Hepatocyte (in vitro differentiated cells): ENCODE measurements around the gene SAPCD2. TPM values are rescaled to one million over a fixed set of nuclear protein-coding genes. Genes with fewer than 3 reads are reported as not detected.

Experiments
- DNase-seq: peaks from one replicate; pipeline ENCODE4 v3.0.0-alpha.2; 2016; ENCODE audit warnings: low spot score
- H2AFZ ChIP-seq: fragments of 200-600 bp; sonication (generic); 2 replicates; pipeline ENCODE4 v1.6.0; 2016; ENCODE audit warnings: antibody characterized with exemption, mild to moderate bottlenecking
- H3K27ac ChIP-seq: fragments of 200-600 bp; sonication (generic); 2 replicates; pipeline ENCODE4 v1.5.1; 2016; ENCODE audit warnings: mild to moderate bottlenecking
- H3K27me3 ChIP-seq: fragments of 200-600 bp; sonication (generic); 2 replicates; pipeline ENCODE4 v1.6.1; 2016
- H3K36me3 ChIP-seq: fragments of 200-600 bp; sonication (generic); replicated peaks from 2 replicates; pipeline ENCODE4 v1.5.1; 2016; ENCODE audit warnings: low read depth; ENCODE audit not compliant: insufficient read depth
- H3K4me1 ChIP-seq: fragments of 200-600 bp; sonication (generic); 2 replicates; pipeline ENCODE4 v1.5.1; 2016; ENCODE audit warnings: mild to moderate bottlenecking, moderate library complexity; ENCODE audit not compliant: insufficient read depth
- H3K4me2 ChIP-seq: fragments of 200-600 bp; sonication (generic); 2 replicates; pipeline ENCODE4 v1.6.0; 2016
- H3K4me3 ChIP-seq: fragments of 200-600 bp; sonication (generic); 2 replicates; pipeline ENCODE4 v1.5.1; 2016; ENCODE audit warnings: mild to moderate bottlenecking
- H3K79me2 ChIP-seq: fragments of 200-600 bp; sonication (generic); 2 replicates; pipeline ENCODE4 v1.6.0; 2017; ENCODE audit warnings: mild to moderate bottlenecking
- H3K9me2 ChIP-seq: fragments of 200-600 bp; sonication (generic); replicated peaks from 2 replicates; pipeline ENCODE4 v1.6.0; 2017; ENCODE audit warnings: mild to moderate bottlenecking; ENCODE audit not compliant: insufficient read depth
- H3K9me3 ChIP-seq: fragments of 200-600 bp; sonication (generic); 2 replicates; pipeline ENCODE4 v1.5.1; 2016; ENCODE audit warnings: low read depth, mild to moderate bottlenecking
- H4K20me1 ChIP-seq: fragments of 200-600 bp; sonication (generic); 2 replicates; pipeline ENCODE4 v1.6.0; 2016; ENCODE audit warnings: mild to moderate bottlenecking; ENCODE audit not compliant: insufficient read depth, poor library complexity, severe bottlenecking
- EZH2 ChIP-seq: fragments of 200-600 bp; sonication (generic); IDR thresholded peaks from 2 replicates; pipeline ENCODE4 v1.6.1; 2016; ENCODE audit warnings: antibody characterized with exemption, mild to moderate bottlenecking, borderline replicate concordance
- EZH2phosphoT487 ChIP-seq: fragments of 200-600 bp; sonication (generic); IDR thresholded peaks from one replicate; pipeline ENCODE4 v1.6.1; 2018; ENCODE audit warnings: antibody characterized with exemption, mild to moderate bottlenecking, low read depth, moderate library complexity; ENCODE audit not compliant: unreplicated experiment, severe bottlenecking
- WGBS: methylation state at CpG from one replicate; pipeline ENCODE4 v1.1.6; 2016; ENCODE audit warnings: low lambda C conversion rate; ENCODE audit errors: missing lambda C conversion rate; 5-methylcytosine and 5-hydroxymethylcytosine counted together
- polyA plus RNA-seq: library from polyadenylated mRNA; unstranded; fragments of >200 nt; fragmentation: Nextera tagmentation; extraction: Ambion mirVana; gene quantifications from 2 replicates; pipeline ENCODE4 v1.2.1, GENCODE V29; 2016
- total RNA-seq: library from RNA; depleted of rRNA; stranded (reverse); fragments of >200 nt; gene quantifications from 2 replicates; pipeline ENCODE4 v1.2.3, GENCODE V29; 2014
- TF ChIP-seq, protein P1 (sequence below): fragments of 200-600 bp; sonication (generic); IDR thresholded peaks from 2 replicates; pipeline ENCODE4 v1.5.1; 2016; ENCODE audit warnings: antibody characterized with exemption, mild to moderate bottlenecking; ENCODE audit not compliant: poor library complexity

Gene SAPCD2
- total and polyA plus RNA-seq, 2 experiments from 2014 or later: 4.8 to 7.5 TPM

DNA sequence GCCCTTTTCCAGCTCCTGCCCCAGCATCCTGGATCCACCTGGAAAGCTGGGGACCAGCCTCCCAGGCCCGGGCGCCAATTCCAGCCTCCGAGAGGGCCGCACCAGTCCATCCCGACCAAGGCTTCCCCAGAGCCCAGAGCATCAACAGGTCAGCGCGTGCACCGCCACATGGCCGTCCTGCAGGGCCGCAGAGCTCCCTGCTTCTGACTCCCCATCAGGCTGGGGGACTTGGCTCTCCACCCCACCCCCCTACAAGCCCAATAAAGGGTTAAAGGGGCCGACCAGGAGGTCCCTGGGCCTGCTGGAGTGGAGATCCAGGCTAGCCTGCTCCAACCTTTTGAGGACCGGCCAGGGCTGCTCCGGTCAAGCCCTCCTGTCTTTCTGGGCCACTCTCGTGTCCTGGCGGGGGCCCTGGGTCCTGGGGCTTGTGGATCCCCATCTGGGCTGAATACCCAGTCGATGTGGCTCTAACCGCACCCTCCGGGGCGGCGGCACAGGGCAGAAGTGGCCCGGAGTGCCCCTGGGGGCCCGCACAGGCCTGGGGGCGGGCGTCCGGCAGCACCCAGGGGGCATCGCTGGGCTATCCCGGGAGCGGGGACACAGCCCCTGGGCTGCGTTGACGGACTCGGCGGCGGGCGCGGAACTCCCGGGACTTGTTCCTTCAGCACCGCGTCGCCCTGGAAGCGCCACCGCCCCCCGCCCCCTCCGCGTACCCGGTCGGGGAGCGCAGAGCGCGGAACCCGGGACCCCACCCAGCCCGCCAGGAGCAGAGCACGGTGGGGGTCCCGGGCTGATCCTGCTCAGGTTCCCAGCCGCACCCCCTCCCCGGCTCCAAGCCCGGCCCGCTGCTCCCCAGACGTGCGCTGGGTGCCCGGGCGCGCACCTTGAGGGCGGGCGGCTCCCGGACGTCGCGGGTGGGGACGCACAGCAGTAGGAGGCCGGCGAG lies 17.1 kb downstream of the SAPCD2 start:
- peaks cover 33% of the 10 kb centered on the region for H3K27me3 ChIP-seq
- no peaks in the 10 kb centered on the region for H3K79me2 ChIP-seq
- no peaks in the 10 kb centered on the region for H3K9me3 ChIP-seq
- WGBS: 23% methylated on average over 43 of the region's 71 CpGs
- H3K36me3 ChIP-seq: no peaks in the 10 kb centered on the region
- TF ChIP-seq, protein P1, sequence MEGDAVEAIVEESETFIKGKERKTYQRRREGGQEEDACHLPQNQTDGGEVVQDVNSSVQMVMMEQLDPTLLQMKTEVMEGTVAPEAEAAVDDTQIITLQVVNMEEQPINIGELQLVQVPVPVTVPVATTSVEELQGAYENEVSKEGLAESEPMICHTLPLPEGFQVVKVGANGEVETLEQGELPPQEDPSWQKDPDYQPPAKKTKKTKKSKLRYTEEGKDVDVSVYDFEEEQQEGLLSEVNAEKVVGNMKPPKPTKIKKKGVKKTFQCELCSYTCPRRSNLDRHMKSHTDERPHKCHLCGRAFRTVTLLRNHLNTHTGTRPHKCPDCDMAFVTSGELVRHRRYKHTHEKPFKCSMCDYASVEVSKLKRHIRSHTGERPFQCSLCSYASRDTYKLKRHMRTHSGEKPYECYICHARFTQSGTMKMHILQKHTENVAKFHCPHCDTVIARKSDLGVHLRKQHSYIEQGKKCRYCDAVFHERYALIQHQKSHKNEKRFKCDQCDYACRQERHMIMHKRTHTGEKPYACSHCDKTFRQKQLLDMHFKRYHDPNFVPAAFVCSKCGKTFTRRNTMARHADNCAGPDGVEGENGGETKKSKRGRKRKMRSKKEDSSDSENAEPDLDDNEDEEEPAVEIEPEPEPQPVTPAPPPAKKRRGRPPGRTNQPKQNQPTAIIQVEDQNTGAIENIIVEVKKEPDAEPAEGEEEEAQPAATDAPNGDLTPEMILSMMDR: no peak
- TF ChIP-seq EZH2phosphoT487 (no peak), EZH2 (no peak)
- no peak for DNase-seq
- H3K4me2 ChIP-seq: peak overlapping the region; percentile 97
- peak overlapping the region; percentile 36 for H3K4me3 ChIP-seq
- H3K9me2 ChIP-seq: no peaks in the 10 kb centered on the region
- no peak overlapping the region for H2AFZ ChIP-seq
- peaks cover 46% of the 10 kb centered on the region for H3K4me1 ChIP-seq
- no peak overlapping the region for H3K27ac ChIP-seq
- H4K20me1 ChIP-seq: no peaks in the 10 kb centered on the region

DNA sequence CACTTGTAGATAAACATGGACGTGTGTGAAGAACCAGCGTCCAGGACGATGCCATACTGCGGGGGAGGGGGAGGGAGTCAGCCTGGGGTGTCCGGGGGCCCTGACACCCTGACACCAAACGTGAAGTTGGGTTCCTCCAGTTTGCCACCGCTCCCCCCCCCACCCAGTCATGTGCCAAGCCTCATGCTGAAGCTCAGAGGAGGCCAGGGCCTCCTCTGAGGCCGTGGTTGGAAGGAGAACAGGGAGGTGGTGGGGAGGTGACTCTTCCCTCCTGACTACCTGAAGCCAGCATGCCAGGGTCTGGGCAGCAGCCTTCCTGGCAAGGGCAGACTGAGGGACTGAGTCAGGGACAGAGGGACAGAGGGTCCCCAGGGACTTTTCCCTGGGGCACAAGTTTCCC lies 18.1 kb downstream of the SAPCD2 start:
- TF ChIP-seq EZH2 (no peak), EZH2phosphoT487 (no peak)
- TF ChIP-seq, protein P1: no peak
- H3K79me2 ChIP-seq: no peaks in the 10 kb centered on the region
- H3K27me3 ChIP-seq: peaks cover 39% of the 10 kb centered on the region
- H3K4me1 ChIP-seq: peaks cover 38% of the 10 kb centered on the region
- no peaks in the 10 kb centered on the region for H3K9me3 ChIP-seq
- no peak overlapping the region for H3K4me3 ChIP-seq
- H2AFZ ChIP-seq: no peak overlapping the region
- no peaks in the 10 kb centered on the region for H3K36me3 ChIP-seq
- no peak for DNase-seq
- no peaks in the 10 kb centered on the region for H4K20me1 ChIP-seq
- H3K4me2 ChIP-seq: no peak overlapping the region
- 83% methylated on average over 6 of the region's 8 CpGs for WGBS
- H3K9me2 ChIP-seq: no peaks in the 10 kb centered on the region
- H3K27ac ChIP-seq: no peak overlapping the region

DNA sequence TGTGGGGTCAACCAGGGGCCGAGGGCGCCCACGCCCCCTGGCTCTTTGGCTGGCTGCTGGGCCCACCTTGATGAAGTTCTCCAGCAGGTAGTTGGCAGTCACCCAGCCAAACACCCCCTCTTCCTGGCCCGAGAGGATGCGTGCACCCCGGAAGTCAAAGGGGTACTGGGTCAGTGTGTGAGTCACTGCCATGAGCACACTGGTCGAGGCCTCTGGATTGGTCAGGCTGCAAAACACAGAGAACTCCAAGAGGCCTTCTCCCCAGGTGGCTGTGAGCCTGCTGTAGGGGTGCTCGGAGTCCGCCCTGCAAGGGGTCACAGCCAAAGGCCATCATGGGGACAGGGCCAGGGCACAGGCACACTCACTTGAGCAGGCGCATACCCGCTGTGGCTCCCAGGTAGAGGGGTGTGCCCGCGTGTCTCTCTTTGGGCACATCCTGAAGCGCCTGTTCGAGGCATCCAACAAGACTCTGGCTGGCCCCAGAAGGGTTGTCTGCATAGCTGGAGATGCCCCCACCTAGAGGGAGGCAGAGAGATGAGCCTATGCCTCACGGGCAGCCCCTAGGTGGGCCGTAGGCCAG lies 19.1 kb downstream of the SAPCD2 start:
- no peak overlapping the region for H3K4me3 ChIP-seq
- no peak for DNase-seq
- H3K4me1 ChIP-seq: peaks cover 31% of the 10 kb centered on the region
- no peaks in the 10 kb centered on the region for H4K20me1 ChIP-seq
- H3K36me3 ChIP-seq: no peaks in the 10 kb centered on the region
- no peak overlapping the region for H3K27ac ChIP-seq
- no peaks in the 10 kb centered on the region for H3K9me2 ChIP-seq
- peaks cover 39% of the 10 kb centered on the region for H3K27me3 ChIP-seq
- WGBS: 91% methylated on average over 16 of the region's 17 CpGs
- H3K9me3 ChIP-seq: no peaks in the 10 kb centered on the region
- no peak overlapping the region for H2AFZ ChIP-seq
- H3K79me2 ChIP-seq: no peaks in the 10 kb centered on the region
- no peak overlapping the region for H3K4me2 ChIP-seq
- TF ChIP-seq EZH2phosphoT487 (no peak), EZH2 (no peak)
- TF ChIP-seq, protein P1: no peak
